Measurements from ENCODE around the gene GRK5. TPM values are rescaled to one million over a fixed set of nuclear protein-coding genes. Genes with fewer than 3 reads are reported as not detected.

GRK5 gene
- total RNA-seq, 6 experiments from 2014 or later = 5.9 to 11.5 (median 7.9) TPM

DNA sequence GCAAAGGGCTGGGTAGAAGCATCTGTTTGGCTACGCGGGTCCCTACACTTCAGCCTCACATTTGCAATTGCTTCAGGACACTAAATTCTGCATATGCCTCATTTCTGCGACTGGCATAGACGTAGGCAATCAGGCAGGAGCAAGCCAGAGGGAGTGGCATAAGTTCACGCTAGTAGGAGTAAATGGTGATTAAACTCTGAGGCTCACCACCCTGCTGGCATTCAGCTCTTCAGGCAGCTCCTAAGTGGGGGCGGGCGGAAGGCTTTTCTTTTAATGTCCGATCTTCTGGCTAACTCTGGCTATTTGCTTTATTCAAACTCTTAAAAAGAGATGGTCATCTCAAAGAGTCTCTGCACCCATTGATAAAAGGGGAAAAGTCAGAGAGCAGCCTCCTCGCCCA lies 289.9 kb downstream of the GRK5 start:
- H3K9me3 ChIP-seq = no peaks in the 10 kb centered on the region
- no peak overlapping the region for H3K4me3 ChIP-seq
- DNase-seq = no peak
- no peaks in the 10 kb centered on the region for H3K4me1 ChIP-seq
- intact Hi-C loops (cut with DNase I) = no loop called here
- no peaks in the 10 kb centered on the region for H3K36me3 ChIP-seq
- WGBS (ENCODE audit: insufficient coverage, low coverage, low lambda C conversion rate, missing lambda C conversion rate) = 74% methylated on average over 5 of the region's 9 CpGs
- no peaks in the 10 kb centered on the region for H3K27me3 ChIP-seq
- no peak for ATAC-seq
- no peak for TF ChIP-seq POLR2A (IDR thresholded peaks at IDR 0.05)
- TF ChIP-seq CTCF (IDR thresholded peaks at IDR 0.05) = no peak
- H3K27ac ChIP-seq = no peak overlapping the region

DNA sequence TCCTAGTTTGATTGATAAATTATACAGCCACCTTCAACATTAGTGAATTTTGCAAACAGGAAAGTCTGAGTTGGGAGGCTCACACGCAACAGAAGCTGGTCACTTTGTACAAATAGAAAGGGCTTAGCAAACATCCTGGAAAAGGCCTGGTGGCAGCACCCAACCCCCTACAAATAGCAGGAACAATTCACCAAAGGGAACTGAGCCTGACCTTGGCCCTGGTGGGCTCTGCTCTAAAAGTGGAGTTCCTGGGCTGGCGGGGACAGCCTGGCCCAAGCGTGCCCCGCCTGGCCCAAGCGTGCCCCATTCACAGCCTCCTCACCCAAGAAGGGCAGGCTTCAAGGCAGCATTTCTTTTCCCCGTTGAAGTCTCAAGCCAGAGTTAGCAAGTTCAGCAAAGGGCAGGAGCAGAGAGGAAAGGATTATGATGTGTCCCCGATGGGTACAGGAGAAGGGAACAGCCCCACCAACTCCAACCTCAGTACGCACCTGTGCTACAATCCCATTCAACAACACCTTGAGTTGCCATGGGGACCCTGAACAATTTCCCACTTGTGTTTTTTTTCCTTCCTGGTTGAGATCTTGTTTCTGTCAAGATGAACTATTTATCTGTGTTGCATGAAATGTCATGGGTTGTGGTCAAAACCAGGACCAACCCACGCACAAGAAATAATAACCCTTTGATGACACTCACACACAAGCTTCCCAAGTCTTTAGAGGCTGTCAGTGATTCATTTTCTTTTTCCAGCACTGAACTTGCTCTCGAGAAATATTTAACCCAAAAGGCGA lies 291.7 kb downstream of the GRK5 start:
- 37% methylated on average over 9 of the region's 11 CpGs for WGBS (ENCODE audit: insufficient coverage, low coverage, low lambda C conversion rate, missing lambda C conversion rate)
- DNase-seq = no peak

DNA sequence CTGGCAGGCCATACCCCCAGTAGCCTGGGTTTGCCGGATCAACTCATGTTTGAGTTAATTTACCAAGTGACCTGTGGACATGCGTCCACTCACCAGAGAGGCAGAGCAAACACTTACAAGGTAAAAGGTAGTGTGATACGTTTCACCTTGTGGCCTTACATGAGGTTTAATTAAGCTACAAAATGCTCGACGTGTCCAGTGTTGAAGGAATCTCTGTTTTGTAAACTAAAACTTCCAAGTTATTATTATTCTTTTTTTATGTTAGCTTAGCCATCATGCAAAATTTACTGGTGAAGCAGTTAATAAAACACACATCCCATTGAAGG lies 292.3 kb downstream of the GRK5 start:
- Histone ChIP-seq H3K27ac (no peak overlapping the region), H3K27me3 (no peaks in the 10 kb centered on the region), H3K9me3 (no peaks in the 10 kb centered on the region), H3K36me3 (no peaks in the 10 kb centered on the region), H3K4me3 (no peak overlapping the region), H3K4me1 (no peaks in the 10 kb centered on the region)
- ATAC-seq (no peak), DNase-seq (no peak)
- TF ChIP-seq POLR2A (IDR thresholded peaks at IDR 0.05) (no peak), CTCF (IDR thresholded peaks at IDR 0.05) (no peak)
- intact Hi-C loops (cut with DNase I) = no loop called here
- 41% methylated on average over 5 of the region's 5 CpGs for WGBS (ENCODE audit: insufficient coverage, low coverage, low lambda C conversion rate, missing lambda C conversion rate)

More for the DNA sequence above, 291.7 kb downstream of the GRK5 start:
- H3K9me3 ChIP-seq = no peaks in the 10 kb centered on the region
- TF ChIP-seq POLR2A (IDR thresholded peaks at IDR 0.05) (no peak), CTCF (IDR thresholded peaks at IDR 0.05) (no peak)
- H3K36me3 ChIP-seq = no peaks in the 10 kb centered on the region
- no peak for ATAC-seq
- H3K4me3 ChIP-seq = no peak overlapping the region
- H3K4me1 ChIP-seq = no peaks in the 10 kb centered on the region
- no peak overlapping the region for H3K27ac ChIP-seq
- intact Hi-C loops (cut with DNase I) = no loop called here
- no peaks in the 10 kb centered on the region for H3K27me3 ChIP-seq

GRCh38 chr10:119500123-119500795 lies 292.9 kb downstream of the GRK5 start:
- H3K4me1 ChIP-seq = no peaks in the 10 kb centered on the region
- no peak for TF ChIP-seq POLR2A (IDR thresholded peaks at IDR 0.05)
- no peak for TF ChIP-seq CTCF (IDR thresholded peaks at IDR 0.05)
- no peak overlapping the region for H3K27ac ChIP-seq
- intact Hi-C loops (cut with DNase I) = no loop called here
- WGBS (ENCODE audit: insufficient coverage, low coverage, low lambda C conversion rate, missing lambda C conversion rate) = 45% methylated on average over 7 of the region's 8 CpGs
- H3K4me3 ChIP-seq = no peak overlapping the region
- H3K27me3 ChIP-seq = no peaks in the 10 kb centered on the region
- ATAC-seq (no peak), DNase-seq (no peak)
- no peaks in the 10 kb centered on the region for H3K9me3 ChIP-seq
- H3K36me3 ChIP-seq = no peaks in the 10 kb centered on the region

All from right lobe of liver (tissue), 6 donors.